GM20000 (cell line): ENCODE data around the gene GRK1.

Source experiments
- DNase-seq: peaks from one replicate; pipeline ENCODE4 v3.0.0; 2012; ENCODE audit warnings: low spot score
- TF ChIP-seq, protein P1 (sequence below): IDR thresholded peaks from 2 replicates; pipeline ENCODE4 v1.5.1; 2012; ENCODE audit warnings: mild to moderate bottlenecking, control low read depth; ENCODE audit errors: extremely low read depth, missing control alignments

The GRK1 gene

DNA sequence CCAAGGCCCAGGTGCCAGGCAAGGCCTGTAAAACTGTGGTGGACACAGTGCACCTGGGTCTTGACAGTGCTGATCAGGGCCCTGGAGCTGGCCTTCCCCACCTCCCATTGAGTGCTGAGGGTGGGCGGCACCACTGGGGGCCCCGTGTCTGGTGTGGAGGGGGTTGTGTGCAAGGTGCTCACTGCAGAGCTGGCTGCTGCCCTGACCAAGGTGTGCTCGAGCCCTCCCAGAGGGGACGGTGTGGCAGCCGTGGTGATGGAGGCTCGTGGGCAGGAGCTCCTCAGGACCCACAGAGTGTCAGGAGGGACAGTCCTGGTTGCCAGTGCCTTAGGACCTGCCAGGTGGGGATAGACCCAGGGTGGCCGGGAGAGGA is 32.0 kb upstream of the GRK1 start:
- DNase-seq: no peak
- TF ChIP-seq, protein P1, sequence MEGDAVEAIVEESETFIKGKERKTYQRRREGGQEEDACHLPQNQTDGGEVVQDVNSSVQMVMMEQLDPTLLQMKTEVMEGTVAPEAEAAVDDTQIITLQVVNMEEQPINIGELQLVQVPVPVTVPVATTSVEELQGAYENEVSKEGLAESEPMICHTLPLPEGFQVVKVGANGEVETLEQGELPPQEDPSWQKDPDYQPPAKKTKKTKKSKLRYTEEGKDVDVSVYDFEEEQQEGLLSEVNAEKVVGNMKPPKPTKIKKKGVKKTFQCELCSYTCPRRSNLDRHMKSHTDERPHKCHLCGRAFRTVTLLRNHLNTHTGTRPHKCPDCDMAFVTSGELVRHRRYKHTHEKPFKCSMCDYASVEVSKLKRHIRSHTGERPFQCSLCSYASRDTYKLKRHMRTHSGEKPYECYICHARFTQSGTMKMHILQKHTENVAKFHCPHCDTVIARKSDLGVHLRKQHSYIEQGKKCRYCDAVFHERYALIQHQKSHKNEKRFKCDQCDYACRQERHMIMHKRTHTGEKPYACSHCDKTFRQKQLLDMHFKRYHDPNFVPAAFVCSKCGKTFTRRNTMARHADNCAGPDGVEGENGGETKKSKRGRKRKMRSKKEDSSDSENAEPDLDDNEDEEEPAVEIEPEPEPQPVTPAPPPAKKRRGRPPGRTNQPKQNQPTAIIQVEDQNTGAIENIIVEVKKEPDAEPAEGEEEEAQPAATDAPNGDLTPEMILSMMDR: no peak

DNA sequence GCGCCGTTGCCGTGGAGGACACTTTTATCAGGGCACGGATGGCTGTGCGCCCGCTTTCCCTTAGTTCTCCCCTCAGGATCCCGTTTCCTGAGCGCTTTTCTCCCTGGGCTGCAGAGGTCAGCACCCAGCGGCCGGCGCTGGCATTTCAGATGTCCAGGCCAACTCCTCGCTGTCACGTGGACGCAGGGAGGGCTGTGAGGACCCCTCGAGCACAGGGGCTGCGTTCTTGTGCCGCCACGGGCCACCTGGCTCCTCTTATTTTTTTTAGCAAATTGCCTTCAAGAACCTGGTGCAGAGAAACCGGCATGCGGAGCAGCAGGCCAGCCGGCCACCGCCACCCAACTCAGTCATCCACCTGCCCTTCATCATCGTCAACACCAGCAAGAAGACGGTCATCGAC is 31.3 kb upstream of the GRK1 start:
- no peak for DNase-seq
- TF ChIP-seq, protein P1: no peak

DNA sequence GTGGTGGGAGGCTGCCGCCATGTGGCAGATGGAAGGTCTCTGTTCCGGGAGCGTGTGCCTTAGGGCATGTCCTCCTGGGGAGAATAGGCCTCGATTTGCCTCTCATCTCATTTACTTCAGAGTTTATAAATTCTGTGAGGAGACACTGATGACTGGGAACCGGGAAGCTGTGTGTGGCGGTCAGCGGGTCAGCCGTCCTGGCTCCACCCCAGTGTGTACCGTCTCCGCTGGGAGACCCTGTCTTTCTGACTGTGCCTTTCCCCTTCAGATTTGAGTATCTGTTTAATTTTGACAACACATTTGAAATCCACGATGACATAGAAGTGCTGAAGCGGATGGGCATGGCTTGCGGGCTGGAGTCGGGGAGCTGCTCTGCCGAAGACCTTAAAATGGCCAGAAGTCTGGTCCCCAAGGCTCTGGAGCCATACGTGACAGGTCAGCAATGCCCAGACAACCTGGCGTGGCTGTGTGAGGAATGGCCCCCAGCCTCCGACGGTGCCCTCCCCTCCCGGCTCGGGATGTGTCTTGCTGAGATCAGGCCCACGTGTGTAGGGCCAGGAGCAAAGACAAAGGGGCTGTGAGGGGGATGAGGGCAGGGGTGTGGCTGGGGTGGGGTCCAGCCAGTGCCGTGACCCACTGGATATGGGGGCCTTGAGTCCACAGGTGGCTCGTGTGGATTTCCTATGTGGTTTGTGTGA is 30.6 kb upstream of the GRK1 start:
- no peak for DNase-seq
- TF ChIP-seq, protein P1: no peak

DNA sequence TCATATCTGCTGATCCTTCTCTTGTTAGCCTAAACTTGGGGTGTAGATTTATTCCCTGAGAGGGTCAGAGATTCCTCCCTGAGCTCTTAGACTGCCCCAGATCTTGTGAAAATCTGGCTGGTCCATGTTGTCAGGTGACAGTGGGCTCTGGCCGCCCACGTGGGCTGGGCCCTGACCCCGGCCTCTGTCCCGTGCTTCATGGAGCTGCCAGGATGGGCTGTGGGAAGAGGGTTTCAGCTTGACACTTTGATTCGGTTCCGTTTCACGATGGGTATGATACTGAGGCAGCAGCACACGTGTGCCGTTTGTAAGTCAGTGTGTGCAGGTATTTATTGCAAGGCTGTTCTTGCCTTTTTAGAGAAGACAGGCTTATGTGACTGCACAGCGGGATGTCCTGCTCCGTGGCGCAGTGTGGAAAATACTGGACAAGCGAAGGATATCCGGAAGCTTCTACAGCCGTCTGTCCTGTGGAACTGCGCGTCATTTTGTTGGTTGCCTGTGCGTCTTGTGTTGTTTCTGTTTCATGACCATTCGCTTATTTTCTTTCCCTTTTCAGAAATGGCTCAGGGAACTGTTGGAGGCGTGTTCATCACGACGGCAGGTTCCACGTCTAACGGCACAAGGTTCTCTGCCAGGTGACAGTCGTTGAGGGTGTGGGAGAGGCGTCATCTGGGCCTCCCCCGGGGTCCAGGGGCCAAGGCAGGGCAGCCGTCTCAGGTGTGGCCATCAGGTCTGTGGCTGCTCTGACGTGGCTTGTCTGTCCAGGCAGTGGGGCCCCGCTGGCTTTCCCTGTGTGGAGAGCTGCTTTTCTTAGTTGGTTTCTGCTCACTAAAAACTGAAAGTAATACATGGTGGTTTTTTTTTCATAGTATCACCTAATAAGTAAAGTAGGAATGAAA is 29.5 kb upstream of the GRK1 start:
- TF ChIP-seq, protein P1: no peak
- DNase-seq: no peak

DNA sequence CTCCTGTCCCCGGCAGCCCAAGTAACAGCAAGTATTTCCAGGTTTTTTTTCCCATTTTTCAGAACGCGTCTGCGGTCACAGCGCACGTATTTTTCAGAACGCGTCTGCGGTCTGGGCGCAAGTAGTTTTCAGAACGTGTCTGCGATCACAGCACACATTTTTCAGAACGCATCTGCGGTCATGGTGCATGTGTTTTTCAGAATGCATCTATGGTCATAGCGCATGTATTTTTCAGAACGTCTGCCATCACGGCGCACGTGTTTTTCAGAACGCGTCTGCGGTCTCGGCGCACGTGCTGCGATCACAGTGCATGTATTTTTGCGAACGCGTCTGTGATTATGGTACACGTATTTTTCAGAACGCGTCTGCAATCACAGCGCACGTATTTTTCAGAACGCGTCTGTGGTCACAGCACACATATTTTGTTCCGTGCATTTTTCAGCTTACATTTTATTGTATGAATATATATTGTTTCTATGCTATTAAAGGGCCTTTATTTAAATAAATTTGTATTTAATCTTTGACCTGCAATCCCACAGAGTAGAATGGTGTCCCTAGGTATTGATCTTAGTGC is 28.8 kb upstream of the GRK1 start:
- TF ChIP-seq, protein P1: no peak
- DNase-seq: no peak

DNA sequence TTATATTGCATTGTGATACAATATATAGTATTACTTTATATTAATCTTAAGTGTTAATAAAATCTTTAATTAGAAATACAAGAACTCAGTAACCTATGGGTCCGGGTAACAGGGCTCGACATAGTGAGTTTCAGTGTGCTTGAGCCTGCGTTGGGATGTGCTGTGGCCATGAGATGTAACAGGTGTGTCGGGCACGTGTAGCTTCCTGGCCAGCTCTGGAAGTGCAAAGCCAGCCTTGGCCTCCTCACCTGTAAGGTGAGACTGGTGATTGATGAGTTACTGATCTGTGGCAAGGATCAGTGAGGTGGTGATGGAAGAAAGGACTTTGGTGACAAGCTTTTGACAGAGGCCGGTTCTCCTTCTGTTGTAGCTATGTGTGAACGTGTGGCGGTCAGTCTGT is 28.2 kb upstream of the GRK1 start:
- no peak for DNase-seq
- TF ChIP-seq, protein P1: no peak
